ENCODE measurements around the gene DISC1.
A peak's percentile ranks its signal among the peaks of the same experiment; 100 is the strongest.
"Not testable (repeated sequence)": the region's sequence is repeated elsewhere in the genome, so short reads cannot be mapped to it uniquely, and the experiment has no call there.

The DISC1 gene

GRCh38 chr1:231705806-231706760 lies 79.5 kb downstream of the DISC1 start:
- no peak for DNase-seq

GRCh38 chr1:231706934-231707333 lies 80.3 kb downstream of the DISC1 start:
- no peak for DNase-seq

GRCh38 chr1:231707407-231707806 lies 80.8 kb downstream of the DISC1 start:
- no peak for DNase-seq

- DNase-seq: no peak
Observed at GRCh38 chr1:231708394-231708793, 81.8 kb downstream of the DISC1 start.

GRCh38 chr1:231714440-231714839 lies 87.8 kb downstream of the DISC1 start:
- DNase-seq: no peak

GRCh38 chr1:231715816-231716722 lies 89.5 kb downstream of the DISC1 start:
- peak; percentile 6 for DNase-seq

GRCh38 chr1:231716879-231717278 lies 90.3 kb downstream of the DISC1 start:
- no peak for DNase-seq

- no peak for DNase-seq
Observed at GRCh38 chr1:231719485-231720183, 93.0 kb downstream of the DISC1 start.

- peak; percentile 80 for DNase-seq
Observed at GRCh38 chr1:231720652-231721325, 94.2 kb downstream of the DISC1 start.

GRCh38 chr1:231721436-231721835 lies 94.8 kb downstream of the DISC1 start:
- DNase-seq: no peak

GRCh38 chr1:231722356-231722755 lies 95.8 kb downstream of the DISC1 start:
- no peak for DNase-seq

- no peak for DNase-seq
Observed at GRCh38 chr1:231723146-231723545, 96.6 kb downstream of the DISC1 start.

- DNase-seq: no peak
Observed at GRCh38 chr1:231724041-231724440, 97.5 kb downstream of the DISC1 start.

- DNase-seq: peak; percentile 28
Observed at GRCh38 chr1:231724876-231725647, 98.5 kb downstream of the DISC1 start.

- DNase-seq: no peak
Observed at GRCh38 chr1:231727171-231727570, 100.6 kb downstream of the DISC1 start.

GRCh38 chr1:231728987-231729386 lies 102.4 kb downstream of the DISC1 start:
- DNase-seq: not testable (repeated sequence)

- no peak for DNase-seq
Observed at GRCh38 chr1:231729544-231729943, 103.0 kb downstream of the DISC1 start.

- peak; percentile 35 for DNase-seq
Observed at GRCh38 chr1:231731268-231731667, 104.7 kb downstream of the DISC1 start.

- DNase-seq: no peak
Observed at GRCh38 chr1:231733063-231733462, 106.5 kb downstream of the DISC1 start.

GRCh38 chr1:231733672-231734071 lies 107.1 kb downstream of the DISC1 start:
- no peak for DNase-seq

GRCh38 chr1:231734417-231734816 lies 107.8 kb downstream of the DISC1 start:
- DNase-seq: no peak

- no peak for DNase-seq
Observed at GRCh38 chr1:231735411-231735810, 108.8 kb downstream of the DISC1 start.
